Measurements from ENCODE around the gene TRDN.

- TF ChIP-seq RARB (CRISPR knock-in tag; IDR thresholded peaks at IDR 0.05) (no peak), CSDC2 (CRISPR knock-in tag; IDR thresholded peaks at IDR 0.05) (no peak), ISL1 (CRISPR knock-in tag; IDR thresholded peaks at IDR 0.05) (no peak), OSR1 (CRISPR knock-in tag; IDR thresholded peaks at IDR 0.05) (no peak), ZFP30 (CRISPR knock-in tag; IDR thresholded peaks at IDR 0.05) (no peak), ZNF70 (CRISPR knock-in tag; IDR thresholded peaks at IDR 0.05) (no peak), POU6F1 (CRISPR knock-in tag; IDR thresholded peaks at IDR 0.05; ENCODE audit: borderline replicate concordance, low read depth) (no peak), BACH2 (CRISPR knock-in tag; IDR thresholded peaks at IDR 0.05; ENCODE audit: borderline replicate concordance) (no peak), CREB5 (CRISPR knock-in tag; IDR thresholded peaks at IDR 0.05; ENCODE audit: low read depth) (no peak), ARNTL (CRISPR knock-in tag; IDR thresholded peaks at IDR 0.05; ENCODE audit: borderline replicate concordance, low read depth) (no peak), PPARA (CRISPR knock-in tag; IDR thresholded peaks at IDR 0.05; ENCODE audit: borderline replicate concordance) (no peak), TCF4 (CRISPR knock-in tag; IDR thresholded peaks at IDR 0.05; ENCODE audit: borderline replicate concordance) (no peak), ZFP3 (CRISPR knock-in tag; IDR thresholded peaks at IDR 0.05) (no peak), TSHZ2 (CRISPR knock-in tag; IDR thresholded peaks at IDR 0.05) (no peak)
Observed at GRCh38 chr6:123508290-123508689, 128.5 kb downstream of the TRDN start.

Data from SK-N-SH treated with all-trans-retinoic acid at 6 μM for 48 hours (cell line).